ENCODE measurements around the gene RASA3.
A peak's percentile ranks its signal among the peaks of the same experiment; 100 is the strongest.

The RASA3 gene

DNA sequence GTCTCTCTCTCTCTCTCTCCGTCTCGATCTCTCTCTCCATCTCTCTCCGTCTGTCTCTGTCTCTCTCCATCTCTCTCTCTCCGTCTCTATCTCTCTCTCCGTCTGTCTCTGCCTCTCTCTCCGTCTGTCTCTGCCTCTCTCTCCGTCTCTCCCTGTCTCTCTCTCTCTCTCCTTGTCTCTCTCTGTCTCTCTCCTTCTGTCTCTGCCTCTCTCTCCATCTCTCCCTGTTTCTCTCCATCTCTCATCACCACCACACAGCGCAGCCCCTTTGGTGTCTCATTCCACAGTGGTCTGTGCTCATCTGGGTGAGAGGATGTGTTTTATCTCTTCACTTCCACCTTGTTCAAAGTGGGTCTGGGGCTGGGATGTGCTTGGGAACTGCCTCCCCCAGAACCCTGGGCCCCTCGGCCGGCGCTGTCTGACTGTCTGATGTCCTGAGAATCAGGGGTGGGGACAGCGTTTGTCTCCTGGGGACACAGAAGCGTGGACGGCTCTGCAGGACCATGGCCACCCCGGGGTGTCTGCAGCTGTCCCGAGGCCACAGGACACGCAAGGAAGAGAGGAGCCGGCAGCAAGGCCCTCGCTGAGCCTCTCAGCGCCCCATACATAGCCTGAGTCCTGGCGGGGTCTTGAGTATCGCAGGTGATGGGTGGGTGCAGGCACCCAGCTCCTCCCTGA lies 118.3 kb downstream of the RASA3 start:
- no peak for DNase-seq

DNA sequence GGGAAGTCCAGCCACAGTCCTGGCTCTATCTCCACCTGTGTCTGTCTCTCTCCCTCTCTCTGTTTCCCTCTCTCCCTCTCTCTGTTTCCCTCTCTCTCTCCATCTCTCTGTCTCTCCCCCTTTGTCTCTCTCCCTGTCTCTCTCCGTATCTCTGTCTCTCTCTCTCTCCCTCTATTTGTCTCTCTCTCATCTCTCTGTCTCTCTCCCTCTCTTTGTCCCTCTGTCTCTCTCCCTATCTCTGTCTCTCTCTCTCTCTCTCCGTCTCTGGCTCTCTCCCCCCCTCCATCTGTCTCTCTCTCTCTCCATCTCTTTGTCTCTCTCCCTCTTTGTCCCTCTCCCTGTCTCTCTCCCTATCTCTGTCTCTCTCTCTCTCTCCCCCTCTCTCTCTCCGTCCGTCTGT lies 119.1 kb downstream of the RASA3 start:
- DNase-seq: no peak

DNA sequence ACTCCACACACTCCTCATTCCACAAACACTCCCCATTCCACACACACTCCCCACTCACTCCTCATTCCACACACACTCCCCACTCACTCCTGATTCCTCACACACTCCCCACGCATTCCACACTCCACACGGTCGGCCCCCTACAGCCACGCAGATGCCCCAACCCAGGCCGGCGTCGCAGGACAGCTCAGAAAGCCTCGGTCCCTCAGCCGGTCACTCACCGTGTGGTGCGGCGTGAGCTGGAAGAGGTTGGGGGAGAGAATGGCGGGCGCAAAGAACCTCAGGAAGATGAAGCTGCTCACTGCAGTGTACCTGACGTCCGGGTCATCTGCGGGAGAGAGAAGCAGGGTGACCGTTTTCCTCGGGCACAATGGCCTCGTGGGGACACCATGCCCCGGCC lies 119.5 kb downstream of the RASA3 start:
- DNase-seq: no peak

DNA sequence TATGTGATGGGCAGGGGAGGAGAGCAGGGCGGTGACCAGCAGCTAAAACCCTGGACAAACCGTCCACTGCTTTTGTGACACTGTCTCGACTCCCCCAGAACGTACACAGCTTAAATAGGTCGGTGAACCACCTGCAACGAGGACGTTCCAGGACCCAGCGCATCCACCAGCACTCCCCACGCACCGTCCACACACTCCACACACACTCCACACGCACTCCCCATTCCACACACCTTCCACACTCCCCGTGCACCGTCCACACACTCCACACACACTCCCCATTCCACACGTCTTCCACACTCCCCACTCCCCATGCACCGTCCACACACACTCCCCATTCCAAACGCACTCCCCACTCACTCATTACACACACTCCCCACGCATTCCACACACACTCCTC lies 120.3 kb downstream of the RASA3 start:
- no peak for DNase-seq

DNA sequence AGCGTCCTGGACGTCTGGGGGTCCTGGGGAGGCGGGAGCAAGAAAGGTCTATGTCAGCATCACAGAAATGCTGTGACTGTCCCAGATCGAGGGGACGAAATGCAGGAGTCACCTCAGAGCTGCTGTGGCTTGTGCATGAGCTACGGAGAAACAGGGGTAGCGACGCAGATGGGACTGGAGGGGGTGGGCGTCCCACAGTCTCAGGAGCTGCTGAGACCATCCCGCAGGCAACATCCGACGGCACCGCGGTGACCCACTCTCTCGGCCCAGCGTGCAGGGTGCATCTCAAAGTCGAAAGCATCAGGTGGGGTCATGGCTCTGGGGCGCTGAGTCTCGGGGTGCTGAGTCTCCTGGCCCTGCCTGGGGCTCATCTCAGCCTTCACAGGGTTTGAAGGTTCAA lies 121.2 kb downstream of the RASA3 start:
- no peak for DNase-seq

DNA sequence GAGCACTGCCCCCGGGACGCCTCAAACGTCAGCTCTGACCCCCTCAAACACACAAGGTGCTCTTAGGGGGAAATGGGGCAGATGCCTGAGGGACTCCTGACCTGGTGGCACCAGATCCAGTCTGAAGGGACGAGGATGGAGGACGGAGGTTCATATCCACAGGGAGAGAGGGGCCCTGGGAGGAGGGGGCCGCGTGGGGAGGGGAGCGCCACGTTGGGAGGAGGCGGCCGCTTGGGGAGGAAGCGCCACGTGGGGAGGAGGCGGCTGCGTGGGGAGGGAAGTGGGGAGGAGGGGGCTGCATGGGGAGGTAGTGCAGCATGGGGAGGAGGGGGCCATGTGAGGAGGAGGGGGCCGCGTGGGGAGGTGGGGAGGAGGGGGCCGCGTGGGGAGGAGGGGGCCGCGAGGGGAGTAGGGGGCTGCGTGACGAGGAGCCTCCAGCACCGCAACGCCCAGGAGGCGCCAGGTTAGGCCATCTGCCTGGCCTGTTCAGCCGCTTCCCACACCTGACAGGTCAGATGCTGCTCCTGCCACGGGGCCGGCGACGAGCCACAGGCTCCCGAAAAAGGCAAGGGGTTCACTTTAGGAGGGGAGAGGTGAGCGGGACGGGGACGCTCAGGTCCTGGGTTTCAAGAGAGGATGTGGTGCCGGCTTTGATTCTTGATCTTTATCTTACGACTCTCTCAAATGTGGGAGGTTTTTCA lies 121.9 kb downstream of the RASA3 start:
- DNase-seq: peak; percentile 33

DNA sequence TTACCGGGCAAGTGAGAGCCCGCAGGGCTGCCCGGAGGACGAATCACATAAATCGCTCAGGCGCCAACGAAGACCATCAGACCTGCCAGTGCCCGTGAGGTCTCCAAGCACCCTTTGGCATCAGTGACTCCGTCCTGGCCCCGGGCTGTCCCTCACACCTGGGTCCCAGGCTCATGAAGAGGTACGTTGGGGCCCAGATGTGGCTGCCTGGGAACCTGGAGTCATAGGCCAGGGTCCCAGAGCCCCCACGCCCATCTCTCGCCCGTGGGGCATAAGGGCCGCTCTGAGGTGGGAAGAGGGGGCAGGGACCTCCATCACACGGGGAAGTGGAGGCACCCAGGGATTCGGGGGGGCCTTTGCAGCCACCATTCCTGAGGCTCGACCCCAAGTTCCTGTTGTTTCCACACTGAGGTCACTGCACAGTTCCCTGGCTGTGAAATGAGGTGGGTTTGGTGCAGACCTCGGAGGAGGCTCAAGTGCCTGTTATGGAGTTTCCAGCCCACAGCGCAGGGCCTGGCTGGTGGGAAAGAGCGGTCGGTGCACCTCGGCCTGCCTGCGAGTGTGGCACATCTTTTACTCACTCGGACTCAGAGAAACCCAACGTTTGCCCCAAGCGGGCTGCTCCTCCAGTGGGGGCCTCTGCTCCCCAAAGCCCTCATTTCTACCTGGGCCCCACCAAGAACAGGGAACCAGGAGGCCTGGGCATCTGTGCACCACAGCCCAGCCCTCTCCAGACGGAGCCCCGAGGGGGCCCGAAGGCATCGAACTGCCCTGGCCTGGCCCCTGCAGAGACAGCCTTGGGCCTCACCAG lies 122.6 kb downstream of the RASA3 start:
- no peak for DNase-seq

DNA sequence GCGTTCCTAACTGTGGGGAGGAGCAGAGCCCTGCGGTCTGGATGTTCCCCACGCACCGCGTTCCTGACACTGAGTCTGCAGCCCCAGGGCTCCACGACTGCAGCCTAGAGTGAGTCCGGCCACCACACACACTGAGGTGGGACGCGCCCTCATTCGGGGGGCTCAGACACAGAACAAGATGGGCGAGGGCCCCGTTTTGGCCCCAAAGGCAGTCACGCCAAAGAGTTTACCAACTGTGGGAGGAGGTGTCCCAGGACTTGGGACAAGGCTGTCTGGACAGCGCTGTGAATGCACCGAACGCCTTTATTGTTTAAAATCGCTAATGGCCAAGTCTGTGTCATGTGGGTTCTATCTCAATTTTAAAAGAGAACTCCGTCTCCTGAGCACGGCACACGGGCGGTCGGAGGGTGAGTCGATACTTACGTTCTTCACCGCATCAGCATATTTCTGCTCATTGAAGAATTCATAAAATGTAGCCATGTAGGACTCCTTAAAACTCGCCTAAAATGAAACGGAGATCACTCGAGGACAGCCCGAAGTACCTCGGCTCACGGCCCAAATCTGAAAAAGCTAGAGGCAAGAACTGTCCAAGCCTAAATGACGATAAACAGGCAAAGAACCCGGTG lies 123.3 kb downstream of the RASA3 start:
- DNase-seq: no peak

DNA sequence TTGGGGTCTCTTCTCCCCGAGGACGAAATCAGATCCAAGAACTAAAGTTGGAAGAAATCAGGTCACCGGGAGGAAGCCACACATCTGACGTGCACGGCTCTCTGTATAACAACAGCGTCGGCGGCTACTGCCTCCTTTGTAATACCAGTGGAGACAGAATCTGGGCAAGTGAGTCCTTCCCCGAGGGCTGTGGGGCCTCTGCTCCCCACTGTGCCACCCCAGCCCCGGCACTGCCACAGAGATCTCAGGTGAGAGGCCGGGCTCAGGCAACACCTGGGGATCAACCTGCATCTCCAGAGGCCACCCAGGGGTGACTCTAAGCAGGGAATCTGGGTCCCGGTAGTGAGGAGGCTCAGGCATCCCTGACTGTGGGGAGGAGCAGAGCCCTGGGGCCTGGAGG lies 124.9 kb downstream of the RASA3 start:
- DNase-seq: no peak

DNA sequence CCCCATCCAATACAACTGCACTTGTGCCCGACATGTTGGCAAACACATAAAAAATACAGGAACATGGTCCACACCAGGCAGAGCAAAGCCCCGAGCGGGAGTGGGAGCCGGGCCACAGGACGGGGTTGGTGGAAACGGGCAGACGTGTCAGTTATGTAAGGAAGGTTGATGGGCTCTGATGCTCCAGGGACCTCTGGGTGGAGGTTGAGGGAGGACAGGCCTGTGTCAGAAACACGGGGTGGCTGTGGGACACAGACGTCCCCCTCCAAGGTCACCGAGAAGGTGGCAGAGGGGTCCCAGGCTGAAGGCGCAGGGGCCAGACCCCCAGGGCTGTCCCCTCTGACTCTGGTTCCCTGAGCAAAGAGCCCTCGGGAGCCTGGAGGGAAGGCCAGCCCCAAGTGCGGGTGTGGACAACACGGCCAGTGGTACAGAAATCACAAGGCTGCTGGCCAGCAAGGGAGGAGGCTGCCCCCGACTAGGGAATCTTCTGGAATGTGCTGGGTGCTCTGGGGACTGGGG lies 127.2 kb downstream of the RASA3 start:
- no peak for DNase-seq

DNA sequence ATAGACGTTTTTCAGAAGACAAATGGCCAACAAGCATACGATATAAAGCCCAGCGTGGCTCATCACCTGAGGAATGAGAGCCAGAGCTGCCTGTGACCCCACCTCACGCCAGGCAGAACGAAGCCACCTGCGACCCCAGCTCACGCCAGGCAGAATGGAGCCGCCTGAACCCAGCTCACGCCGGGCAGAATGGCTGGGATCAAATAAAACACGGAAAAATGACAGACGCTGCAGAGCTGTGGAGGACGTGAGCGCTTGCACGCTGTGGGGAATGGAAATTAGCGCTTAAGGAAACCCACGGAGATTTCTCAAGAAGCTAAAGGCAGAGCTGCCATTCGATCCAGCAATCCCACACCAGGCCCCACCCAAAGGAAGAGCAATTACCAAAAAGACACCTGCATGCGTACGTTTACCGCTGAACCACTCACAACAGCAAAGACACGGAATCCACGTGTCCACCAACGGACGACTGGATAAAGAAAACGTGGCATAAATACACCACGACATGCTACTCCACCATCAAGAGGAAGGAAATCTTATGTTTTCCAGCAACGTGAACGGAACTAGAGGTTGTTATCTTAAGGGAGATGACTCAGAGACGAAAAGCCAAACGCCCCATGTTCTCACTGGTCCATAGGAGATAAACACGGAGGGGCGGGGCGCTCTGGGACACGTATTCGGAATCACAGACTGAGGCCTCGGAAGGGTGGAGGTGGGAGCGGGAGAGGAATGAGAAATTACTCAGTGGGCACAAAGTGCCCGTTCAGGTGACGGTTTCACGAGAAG lies 127.8 kb downstream of the RASA3 start:
- DNase-seq: no peak

DNA sequence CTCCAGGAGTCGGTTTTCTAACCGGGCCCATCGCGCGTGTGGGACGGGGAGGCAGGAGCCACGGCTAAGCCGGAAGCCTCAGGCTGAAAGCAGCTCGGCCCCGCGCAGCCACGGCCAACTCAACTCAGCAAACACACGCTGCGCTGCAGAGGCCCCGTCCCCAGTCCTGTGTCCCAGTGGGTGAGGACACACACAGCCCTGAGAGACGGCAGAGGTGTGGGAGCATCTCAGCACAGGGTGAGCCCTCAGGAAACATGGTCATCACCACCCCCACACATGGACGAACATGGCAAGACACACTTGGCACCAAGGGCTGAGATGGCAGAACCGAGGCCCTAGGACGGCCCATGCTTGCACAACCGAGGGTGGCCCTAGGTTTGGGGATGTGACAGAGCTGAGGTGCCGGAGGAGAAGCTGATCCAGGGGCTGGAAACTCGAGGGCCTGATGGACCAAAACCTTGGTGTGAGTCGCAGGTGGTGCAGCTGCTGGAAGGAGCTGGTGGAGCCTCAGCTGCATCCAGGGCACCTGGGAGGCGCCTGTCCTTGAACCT lies 129.6 kb downstream of the RASA3 start:
- DNase-seq: no peak

DNA sequence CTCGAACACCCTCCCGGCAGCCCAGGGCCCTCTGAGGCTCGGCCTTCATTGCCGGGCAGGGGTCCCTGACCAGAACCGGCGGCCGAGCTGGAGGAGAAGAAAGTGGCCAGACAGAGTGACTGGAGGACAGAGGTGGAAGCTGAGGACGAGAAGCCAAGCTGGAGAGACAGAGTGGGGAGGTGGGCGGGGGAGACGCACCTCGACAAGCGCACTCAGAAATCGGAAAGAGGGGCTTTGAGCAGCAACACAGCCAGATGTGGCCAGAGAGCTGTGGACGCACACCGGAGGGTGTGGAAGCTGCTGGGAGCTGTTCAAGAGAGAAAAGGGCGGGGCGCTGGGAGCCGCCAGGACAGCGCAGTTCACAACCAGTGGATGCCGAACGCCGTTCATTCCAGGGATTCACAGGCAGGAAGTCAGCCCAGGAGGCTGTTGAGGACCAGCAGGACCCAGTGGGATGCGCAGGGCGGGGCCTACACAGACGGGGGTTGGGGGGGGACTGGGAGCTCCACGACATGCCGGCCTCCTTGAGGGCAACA lies 130.3 kb downstream of the RASA3 start:
- DNase-seq: no peak

DNA sequence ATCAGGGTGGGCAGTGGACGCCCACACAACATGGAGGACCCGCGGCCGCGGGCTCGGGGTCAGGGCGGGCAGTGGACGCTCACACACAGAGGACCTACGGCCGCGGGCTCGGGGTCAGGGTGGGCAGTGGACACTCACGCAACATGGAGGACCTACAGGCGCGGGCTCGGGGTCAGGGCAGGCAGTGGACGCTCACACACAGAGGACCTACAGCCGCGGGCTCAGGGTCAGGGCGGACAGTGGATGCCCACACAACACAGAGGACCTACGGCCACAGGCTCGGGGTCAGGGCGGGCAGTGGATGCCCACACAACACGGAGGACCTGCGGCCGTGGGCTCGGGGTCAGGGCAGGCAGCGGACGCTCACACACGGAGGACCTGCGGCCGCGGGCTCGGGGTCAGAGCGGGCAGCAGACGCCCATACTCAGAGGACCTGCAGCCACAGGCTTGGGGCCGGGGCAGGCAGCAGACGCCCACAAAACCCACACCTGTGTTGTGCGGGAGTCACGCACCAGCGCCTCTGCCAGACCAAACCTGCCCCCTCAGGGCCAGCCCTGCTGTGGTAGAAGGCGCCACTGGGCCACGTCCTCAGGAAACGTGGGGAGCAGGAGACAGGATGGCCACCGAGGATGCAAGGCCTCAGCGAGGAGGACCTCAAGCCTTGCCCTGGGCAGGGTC lies 131.0 kb downstream of the RASA3 start:
- DNase-seq: no peak

DNA sequence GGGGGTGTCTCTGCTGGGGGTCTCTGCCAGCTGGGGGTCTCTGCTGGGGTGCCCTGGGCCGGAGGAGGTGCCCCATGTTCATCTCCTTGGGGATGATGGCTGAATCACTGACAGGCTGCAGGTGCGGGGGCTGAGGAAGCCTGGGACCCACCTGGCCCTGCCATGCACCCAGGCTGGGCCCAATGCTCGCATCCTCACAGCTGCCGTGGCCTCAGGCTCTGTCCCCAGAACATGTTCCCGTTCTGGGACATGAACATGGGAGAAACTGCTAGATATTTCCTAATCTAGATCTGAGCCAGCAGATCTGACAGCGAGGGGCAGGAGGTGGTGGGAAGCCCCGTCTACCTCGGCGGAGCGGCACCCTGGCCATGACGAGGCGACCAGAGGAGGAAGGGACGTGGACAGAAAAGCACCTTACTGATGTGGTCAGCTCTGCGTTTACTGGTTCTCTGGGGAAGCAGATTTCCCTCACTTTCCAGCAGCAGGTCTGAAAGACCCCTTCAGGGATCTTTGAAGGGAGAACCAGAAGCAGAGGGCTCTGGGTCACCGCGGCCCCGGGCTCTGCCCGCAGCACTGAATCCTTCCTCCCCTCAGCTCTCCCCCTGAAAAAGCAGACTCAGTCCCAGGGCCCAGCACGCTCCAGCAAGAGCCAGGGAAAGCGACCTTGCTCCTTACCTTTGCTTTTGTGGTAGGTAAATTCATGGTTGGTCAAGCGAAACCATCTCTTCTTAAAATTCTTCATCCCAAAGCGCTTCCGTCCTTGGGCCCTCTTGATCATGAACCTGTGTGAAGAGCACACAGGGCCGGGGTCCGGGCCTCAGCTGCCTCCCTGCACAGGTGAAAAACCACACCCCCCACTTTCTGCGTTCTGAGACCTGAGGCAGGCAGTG lies 132.0 kb downstream of the RASA3 start:
- no peak for DNase-seq

DNA sequence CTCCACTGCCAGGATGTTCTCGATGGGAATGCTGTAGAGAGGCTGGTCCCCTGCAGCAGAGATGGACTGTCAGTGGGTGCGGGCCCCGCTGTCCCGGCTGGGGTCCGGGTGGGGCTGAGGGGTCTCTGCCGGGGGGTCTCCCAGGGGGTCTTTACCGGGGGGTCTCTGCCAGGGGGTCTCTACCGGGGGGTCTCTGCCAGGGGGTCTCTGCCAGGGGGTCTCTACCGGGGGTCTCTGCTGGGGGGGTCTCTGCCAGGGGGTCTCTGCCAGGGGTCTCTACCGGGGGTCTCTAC lies 132.9 kb downstream of the RASA3 start:
- no peak for DNase-seq

DNA sequence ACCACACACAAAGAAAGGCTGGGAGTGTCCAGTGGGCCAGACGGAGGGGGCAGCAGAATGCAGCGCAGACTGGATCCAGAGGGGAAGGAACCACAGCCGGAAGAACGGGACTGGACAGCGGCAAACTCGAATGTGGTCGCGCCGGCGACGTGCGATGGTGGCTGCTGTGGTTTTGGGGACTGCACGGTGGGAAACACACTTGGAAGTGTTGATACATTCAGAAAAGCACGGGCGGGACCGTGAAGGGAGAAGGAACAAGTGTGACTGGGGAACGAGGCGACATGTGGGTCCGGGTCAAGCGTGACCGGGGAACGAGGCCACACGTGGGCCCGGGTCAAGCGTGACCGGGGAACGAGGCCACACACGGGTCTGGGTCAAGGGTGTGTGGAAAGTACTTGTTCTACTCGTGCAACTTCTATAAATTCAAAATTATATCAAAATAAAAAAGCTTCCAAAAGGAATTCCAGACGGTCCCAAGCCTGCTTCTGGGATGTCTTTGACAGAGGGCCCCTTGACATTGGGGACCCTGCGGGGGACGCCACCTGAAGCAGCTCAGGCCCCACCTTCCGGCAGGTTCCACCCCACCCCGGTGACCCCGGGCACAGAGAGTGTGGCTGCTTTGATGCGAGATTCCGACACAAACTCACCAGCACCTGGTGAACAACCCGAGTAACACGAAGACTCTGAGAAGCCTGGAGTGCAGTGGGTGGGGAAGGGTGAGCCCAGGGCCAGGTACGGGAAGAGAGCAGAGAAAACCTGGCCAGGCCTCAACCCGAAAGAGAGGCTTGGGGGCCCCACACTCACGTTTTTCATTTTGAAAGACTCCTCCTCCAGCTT lies 133.4 kb downstream of the RASA3 start:
- DNase-seq: no peak

DNA sequence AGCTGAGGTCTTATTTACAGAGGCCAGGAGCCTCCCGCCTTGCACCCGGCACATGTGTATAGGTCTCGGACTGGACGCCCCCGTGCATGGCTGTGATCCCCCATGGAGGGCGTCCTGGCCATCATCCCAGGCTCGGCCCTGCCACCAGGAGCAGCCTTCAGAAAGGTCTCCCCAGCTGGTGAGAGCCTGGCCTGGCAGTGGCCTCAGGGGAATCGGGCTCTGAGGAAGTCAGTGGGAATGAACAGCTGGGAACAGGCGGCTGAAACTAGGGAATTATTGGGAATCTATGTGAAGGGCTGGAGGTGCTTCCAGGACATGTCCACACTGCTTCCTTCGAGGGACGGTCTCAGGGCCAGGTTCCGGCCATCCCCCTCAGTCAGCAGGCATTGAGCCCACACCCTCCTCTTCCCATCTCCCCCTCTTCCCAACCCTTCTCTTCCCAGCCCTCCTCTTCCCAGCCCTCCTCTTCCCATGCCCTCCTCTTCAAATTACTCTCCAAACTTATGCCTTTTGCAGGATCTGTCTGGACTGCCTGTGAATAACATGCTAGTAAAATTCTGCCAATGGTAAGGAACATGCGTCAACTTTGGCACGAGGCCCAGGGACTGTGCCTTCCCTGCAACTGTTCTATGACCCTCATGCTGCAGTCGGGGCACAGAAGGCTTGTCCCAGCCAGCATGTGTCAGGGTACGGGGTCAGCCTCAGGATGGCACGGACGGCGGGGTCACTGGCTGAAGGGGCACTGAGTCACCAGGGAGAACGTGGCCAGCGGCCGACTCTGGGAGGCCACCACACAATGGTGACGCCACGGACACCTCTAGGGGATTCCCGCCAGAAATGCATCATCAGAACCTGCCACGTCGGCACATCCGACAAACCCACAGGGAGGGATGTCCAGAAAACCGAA lies 134.3 kb downstream of the RASA3 start:
- DNase-seq: no peak

Measured in stimulated activated CD8-positive, alpha-beta memory T cell treated with anti-CD3 and anti-CD28 coated beads, Interleukin-4, amount 100 ng/mL, for 48 hours (primary cell).